Smooth muscle cell (in vitro differentiated cells): ENCODE results near the gene TMEFF2. TPM values are rescaled to one million over a fixed set of nuclear protein-coding genes. Genes with fewer than 3 reads are reported as not detected.

ENCODE experiments used
- DNase-seq: peaks from one replicate; lab custom pipeline; 2025; ENCODE audit not compliant: unreplicated experiment; lab: John Stamatoyannopoulos, UW
- H2AFZ ChIP-seq: fragments of 200-600 bp; sonication (generic); 2 replicates; pipeline ENCODE4 v1.6.0; 2016; ENCODE audit warnings: antibody characterized with exemption, low read depth, mild to moderate bottlenecking
- H3F3A ChIP-seq: fragments of 200-600 bp; sonication (generic); 2 replicates; pipeline ENCODE4 v1.6.0; 2017; ENCODE audit warnings: antibody characterized with exemption, low read depth
- H3K27ac ChIP-seq: fragments of 200-600 bp; sonication (generic); 2 replicates; pipeline ENCODE4 v1.5.1; 2016; ENCODE audit warnings: low read depth, mild to moderate bottlenecking
- H3K27me3 ChIP-seq: fragments of 200-600 bp; sonication (generic); 2 replicates; pipeline ENCODE4 v1.6.1; 2016; ENCODE audit warnings: low read depth, mild to moderate bottlenecking
- H3K36me3 ChIP-seq: fragments of 200-600 bp; sonication (generic); 2 replicates; pipeline ENCODE4 v1.5.1; 2016; ENCODE audit warnings: low read depth
- H3K4me1 ChIP-seq: fragments of 200-600 bp; sonication (generic); 2 replicates; pipeline ENCODE4 v1.5.1; 2016; ENCODE audit warnings: low read depth
- H3K4me2 ChIP-seq: fragments of 200-600 bp; sonication (generic); 2 replicates; pipeline ENCODE4 v1.6.0; 2016; ENCODE audit warnings: mild to moderate bottlenecking
- H3K4me3 ChIP-seq: fragments of 200-600 bp; sonication (generic); 2 replicates; pipeline ENCODE4 v1.5.1; 2016; ENCODE audit warnings: mild to moderate bottlenecking
- H3K79me2 ChIP-seq: fragments of 200-600 bp; sonication (generic); 2 replicates; pipeline ENCODE4 v1.6.0; 2016; ENCODE audit warnings: low read depth, mild to moderate bottlenecking
- H3K9ac ChIP-seq: fragments of 200-600 bp; sonication (generic); 2 replicates; pipeline ENCODE4 v1.6.0; 2016; ENCODE audit warnings: low read depth
- H3K9me3 ChIP-seq: fragments of 200-600 bp; sonication (generic); replicated peaks from 2 replicates; pipeline ENCODE4 v1.5.1; 2016; ENCODE audit warnings: low read depth
- H4K20me1 ChIP-seq: fragments of 200-600 bp; sonication (generic); 2 replicates; pipeline ENCODE4 v1.6.0; 2016; ENCODE audit warnings: low read depth
- CTCF ChIP-seq: fragments of 200-600 bp; sonication (generic); IDR thresholded peaks from 2 replicates; pipeline ENCODE4 v1.5.1; 2017; ENCODE audit warnings: borderline replicate concordance, mild to moderate bottlenecking, antibody characterized with exemption; ENCODE audit not compliant: insufficient read depth, poor library complexity, severe bottlenecking
- WGBS: methylation state at CpG from one replicate; pipeline ENCODE4 v1.1.7; 2016; ENCODE audit warnings: low lambda C conversion rate; 5-methylcytosine and 5-hydroxymethylcytosine counted together
- polyA plus RNA-seq: library from polyadenylated mRNA; unstranded; fragments of >200 nt; fragmentation: Nextera tagmentation; extraction: Ambion mirVana; gene quantifications from 2 replicates; pipeline ENCODE4 v1.2.1, GENCODE V29; 2016
- total RNA-seq: library from RNA; depleted of rRNA; stranded (reverse); fragments of >200 nt; gene quantifications from 2 replicates; pipeline ENCODE4 v1.2.3, GENCODE V29; 2014

The TMEFF2 gene
- total and polyA plus RNA-seq, 2 experiments from 2014 or later = not detected

DNA sequence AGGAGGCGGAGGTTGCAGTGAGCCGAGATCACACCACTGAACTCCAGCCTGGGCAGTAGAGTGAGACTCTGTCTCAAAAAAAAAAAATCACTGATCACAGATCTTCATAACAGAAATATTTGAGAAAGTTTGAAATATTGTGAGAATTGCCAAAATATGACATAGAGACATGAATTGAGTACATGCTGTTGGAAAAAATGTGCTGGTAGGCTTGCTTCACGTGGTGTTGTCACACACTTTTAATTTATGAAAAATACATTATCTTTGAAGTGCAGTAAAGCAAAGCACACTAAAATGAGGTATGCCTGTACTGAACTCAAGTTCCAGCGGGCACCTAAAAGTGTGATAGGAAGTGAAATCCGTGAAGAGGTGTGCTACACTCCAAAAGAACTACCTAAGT lies 152.6 kb downstream of the TMEFF2 start:
- no peak for TF ChIP-seq CTCF
- Histone ChIP-seq H3K79me2 (no peaks in the 10 kb centered on the region), H3K36me3 (no peaks in the 10 kb centered on the region), H3K4me2 (no peak overlapping the region), H3F3A (no peaks in the 10 kb centered on the region), H3K4me3 (no peak overlapping the region), H3K27me3 (no peaks in the 10 kb centered on the region), H3K9me3 (no peaks in the 10 kb centered on the region), H3K4me1 (no peaks in the 10 kb centered on the region), H3K27ac (no peak overlapping the region), H3K9ac (no peak overlapping the region), H4K20me1 (no peaks in the 10 kb centered on the region), H2AFZ (no peak overlapping the region)
- WGBS = 91% methylated on average over 5 of the region's 5 CpGs
- no peak for DNase-seq

DNA sequence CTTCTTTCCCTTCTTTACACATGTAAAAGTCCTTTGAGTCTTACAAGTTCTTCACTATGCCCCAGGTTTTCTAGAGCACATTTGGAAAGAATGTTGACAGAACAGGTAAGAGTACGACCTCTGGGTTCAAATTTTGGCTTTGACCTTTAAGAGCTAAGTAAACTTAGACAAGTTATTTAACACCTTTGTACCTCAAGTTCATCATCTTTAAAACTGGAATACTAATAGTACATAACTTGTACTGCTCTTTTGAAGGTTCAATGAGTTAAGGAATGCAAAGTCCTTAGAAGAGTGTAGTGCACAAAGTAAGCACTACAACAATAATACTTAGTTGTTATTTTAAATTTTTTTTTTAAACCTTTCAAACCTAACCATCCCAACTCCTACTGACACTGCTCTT lies 156.6 kb downstream of the TMEFF2 start:
- 90% methylated on average over 1 of the region's 1 CpG for WGBS
- H3K4me1 ChIP-seq = no peaks in the 10 kb centered on the region

GRCh38 chr2:192035731-192036442 lies 158.8 kb downstream of the TMEFF2 start:
- no peak overlapping the region for H3K9ac ChIP-seq

More for the DNA sequence above, 156.6 kb downstream of the TMEFF2 start:
- H3K4me2 ChIP-seq = no peak overlapping the region
- H3K9ac ChIP-seq = no peak overlapping the region
- TF ChIP-seq CTCF = no peak
- H3F3A ChIP-seq = no peaks in the 10 kb centered on the region
- no peaks in the 10 kb centered on the region for H3K79me2 ChIP-seq
- H3K27ac ChIP-seq = no peak overlapping the region
- H2AFZ ChIP-seq = no peak overlapping the region
- no peak overlapping the region for H3K4me3 ChIP-seq
- H4K20me1 ChIP-seq = no peaks in the 10 kb centered on the region
- no peaks in the 10 kb centered on the region for H3K9me3 ChIP-seq
- no peak for DNase-seq
- H3K27me3 ChIP-seq = no peaks in the 10 kb centered on the region
- no peaks in the 10 kb centered on the region for H3K36me3 ChIP-seq

More at GRCh38 chr2:192035731-192036442, 158.8 kb downstream of the TMEFF2 start:
- Histone ChIP-seq H3K4me2 (no peak overlapping the region), H3F3A (no peaks in the 10 kb centered on the region), H3K9me3 (no peaks in the 10 kb centered on the region), H3K4me3 (no peak overlapping the region), H3K79me2 (no peaks in the 10 kb centered on the region), H3K4me1 (no peaks in the 10 kb centered on the region), H4K20me1 (no peaks in the 10 kb centered on the region), H3K36me3 (no peaks in the 10 kb centered on the region), H3K27me3 (no peaks in the 10 kb centered on the region), H3K27ac (no peak overlapping the region), H2AFZ (no peak overlapping the region)
- no peak for DNase-seq
- WGBS = 69% methylated on average over 3 of the region's 3 CpGs
- TF ChIP-seq CTCF = no peak
